ENCODE measurements around the gene ACADL.

- TF ChIP-seq CTCF (IDR thresholded peaks at IDR 0.05): no peak
- no peak for TF ChIP-seq POLR2A (IDR thresholded peaks at IDR 0.05)
- TF ChIP-seq EP300 (IDR thresholded peaks at IDR 0.05): no peak
- no peak for TF ChIP-seq POLR2AphosphoS5 (IDR thresholded peaks at IDR 0.05)
Measured at GRCh38 chr2:210170196-210170445, 55.1 kb downstream of the ACADL start.

All from gastroesophageal sphincter (tissue), 3 donors.